ENCODE data around the gene MALAT1. TPM values are rescaled to one million over a fixed set of nuclear protein-coding genes. Genes with fewer than 3 reads are reported as not detected.
A peak's percentile ranks its signal among the peaks of the same experiment; 100 is the strongest.
"Not testable (repeated sequence)": the region's sequence is repeated elsewhere in the genome, so short reads cannot be mapped to it uniquely, and the experiment has no call there.

The MALAT1 gene
- total RNA-seq, 4 donors from 2014 or later = 5,806 to 14,299 (median 7,416) TPM

DNA sequence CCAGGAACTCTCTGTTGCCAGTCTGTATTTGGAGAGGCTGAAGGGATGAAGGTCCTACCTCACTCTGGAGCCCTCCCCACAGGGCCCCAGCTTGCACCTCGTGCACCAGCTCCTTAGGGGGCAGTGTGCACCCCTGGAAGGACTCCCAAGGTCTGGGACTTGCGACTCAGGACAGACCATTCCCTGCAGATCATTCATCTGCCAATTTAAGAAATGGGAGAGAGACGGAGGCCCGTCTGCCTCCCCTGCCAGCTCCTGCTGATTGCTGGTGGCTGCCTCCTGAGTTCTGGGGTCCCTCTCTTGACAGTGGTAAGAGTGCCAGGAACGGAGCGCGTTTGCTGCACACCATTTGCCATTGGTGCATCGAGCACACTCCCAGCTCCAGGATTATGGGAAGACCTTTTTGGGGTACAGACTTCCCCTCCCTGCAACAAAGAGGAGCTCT is 27.4 kb upstream of the MALAT1 start:
- H3K4me3 ChIP-seq (ENCODE audit: low read depth, poor library complexity, severe bottlenecking) = no peak overlapping the region
- peak in 1 of 2 donors; percentile 93 for DNase-seq (ENCODE audit: low spot score in 2 of 2)
- WGBS, 2 donors = 34 to 35% methylated on average over 7 to 8 of the region's 8 CpGs
- TF ChIP-seq, protein P1, sequence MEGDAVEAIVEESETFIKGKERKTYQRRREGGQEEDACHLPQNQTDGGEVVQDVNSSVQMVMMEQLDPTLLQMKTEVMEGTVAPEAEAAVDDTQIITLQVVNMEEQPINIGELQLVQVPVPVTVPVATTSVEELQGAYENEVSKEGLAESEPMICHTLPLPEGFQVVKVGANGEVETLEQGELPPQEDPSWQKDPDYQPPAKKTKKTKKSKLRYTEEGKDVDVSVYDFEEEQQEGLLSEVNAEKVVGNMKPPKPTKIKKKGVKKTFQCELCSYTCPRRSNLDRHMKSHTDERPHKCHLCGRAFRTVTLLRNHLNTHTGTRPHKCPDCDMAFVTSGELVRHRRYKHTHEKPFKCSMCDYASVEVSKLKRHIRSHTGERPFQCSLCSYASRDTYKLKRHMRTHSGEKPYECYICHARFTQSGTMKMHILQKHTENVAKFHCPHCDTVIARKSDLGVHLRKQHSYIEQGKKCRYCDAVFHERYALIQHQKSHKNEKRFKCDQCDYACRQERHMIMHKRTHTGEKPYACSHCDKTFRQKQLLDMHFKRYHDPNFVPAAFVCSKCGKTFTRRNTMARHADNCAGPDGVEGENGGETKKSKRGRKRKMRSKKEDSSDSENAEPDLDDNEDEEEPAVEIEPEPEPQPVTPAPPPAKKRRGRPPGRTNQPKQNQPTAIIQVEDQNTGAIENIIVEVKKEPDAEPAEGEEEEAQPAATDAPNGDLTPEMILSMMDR (IDR thresholded peaks at IDR 0.05) = no peak
- TF ChIP-seq POLR2A (IDR thresholded peaks at IDR 0.05) = no peak
- intact Hi-C loops (cut with DNase I; ENCODE audit: low total_unique reads) = no loop called here

DNA sequence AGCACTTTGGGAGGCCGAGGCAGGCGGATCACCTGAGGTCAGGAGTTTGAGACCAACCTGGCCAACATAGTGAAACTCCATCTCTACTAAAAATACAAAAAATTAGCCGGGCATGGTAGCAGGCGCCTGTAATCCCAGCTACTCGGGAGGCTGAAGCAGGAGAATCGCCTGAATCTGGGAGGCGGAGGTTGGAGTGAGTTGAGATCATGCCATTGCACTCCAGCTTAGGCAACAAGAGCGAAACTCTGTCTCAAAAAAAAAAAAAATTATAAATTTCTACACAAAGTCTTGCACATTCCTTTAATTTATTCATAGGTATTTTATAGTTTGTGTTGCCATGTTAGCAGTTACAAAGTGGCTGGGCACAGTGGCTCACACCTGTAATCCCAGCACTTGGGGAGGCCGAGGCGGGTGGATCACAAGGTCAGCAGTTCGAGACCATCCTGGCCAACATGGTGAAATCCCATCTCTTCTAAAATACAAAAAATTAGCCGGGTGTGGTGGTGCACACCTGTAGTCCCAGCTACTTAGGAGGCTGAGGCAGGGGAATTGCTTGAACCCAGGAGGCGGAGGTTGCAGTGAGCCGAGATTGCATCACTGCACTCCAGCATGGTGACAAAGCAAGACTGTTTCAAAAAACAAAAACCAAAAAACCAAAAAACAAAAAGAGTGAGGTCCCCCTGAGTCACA is 26.1 kb upstream of the MALAT1 start:
- intact Hi-C loops (cut with DNase I; ENCODE audit: low total_unique reads); H3K4me3 ChIP-seq (ENCODE audit: low read depth, poor library complexity, severe bottlenecking): not testable (repeated sequence)
- DNase-seq (ENCODE audit: low spot score in 2 of 2) = peak in 1 of 2 donors; percentile 77
- WGBS, 2 donors = 79 to 81% methylated on average over 14 of the region's 14 CpGs

DNA sequence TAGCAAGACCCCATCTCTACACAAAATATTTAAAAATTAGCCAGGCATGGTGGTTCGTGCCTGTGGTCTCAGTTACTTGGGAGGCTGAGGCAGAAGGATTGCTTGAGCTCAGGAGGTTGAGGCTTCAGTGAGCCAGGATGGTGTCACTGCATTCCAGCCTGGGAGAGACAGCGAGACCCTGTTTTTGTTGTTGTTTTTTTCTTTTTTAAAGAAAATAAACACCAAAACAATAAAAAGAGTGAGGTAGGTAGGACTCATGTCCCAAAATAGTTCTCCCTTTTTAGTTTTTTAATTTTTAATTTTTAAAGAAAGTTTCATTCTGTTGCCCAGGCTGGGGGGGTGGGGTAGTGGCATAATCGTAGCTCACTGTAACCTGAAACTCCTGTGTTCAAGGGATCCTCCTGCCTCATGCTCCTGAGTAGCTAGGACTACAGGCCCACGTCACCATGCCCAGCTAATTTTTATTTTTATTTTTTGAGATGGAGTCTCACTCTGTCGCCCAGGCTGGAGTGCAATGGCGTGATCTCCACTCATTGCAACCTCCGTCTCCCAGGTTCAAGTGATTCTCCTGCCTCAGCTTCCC is 25.5 kb upstream of the MALAT1 start:
- WGBS, 2 donors = 83 to 87% methylated on average over 7 of the region's 7 CpGs
- intact Hi-C loops (cut with DNase I; ENCODE audit: low total_unique reads) = no loop called here
- no peak overlapping the region for H3K4me3 ChIP-seq (ENCODE audit: low read depth, poor library complexity, severe bottlenecking)
- DNase-seq (ENCODE audit: low spot score in 2 of 2) = no peak
- TF ChIP-seq, protein P1 (IDR thresholded peaks at IDR 0.05) = no peak
- no peak for TF ChIP-seq POLR2A (IDR thresholded peaks at IDR 0.05)

DNA sequence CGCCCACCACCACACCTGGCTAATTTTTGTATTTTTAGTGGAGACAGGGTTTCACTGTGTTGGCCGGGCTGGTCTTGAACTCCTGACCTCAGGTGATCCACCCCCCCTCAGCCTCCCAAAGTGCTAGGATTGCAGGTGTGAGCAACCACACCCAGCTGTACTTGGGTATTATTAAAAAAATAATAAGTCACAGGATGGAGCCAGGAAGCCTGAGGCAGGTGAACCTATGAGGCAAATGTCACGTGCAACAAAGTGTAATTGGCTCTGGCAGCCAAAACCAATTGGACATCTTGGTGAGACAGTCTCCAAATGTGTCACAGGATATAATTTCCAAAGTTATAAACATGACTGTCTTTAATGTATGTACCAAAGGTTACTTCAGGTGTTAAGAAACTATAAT is 24.0 kb upstream of the MALAT1 start:
- no peak for TF ChIP-seq POLR2A (IDR thresholded peaks at IDR 0.05)
- TF ChIP-seq, protein P1 (IDR thresholded peaks at IDR 0.05) = no peak
- 68 to 74% methylated on average over 3 of the region's 3 CpGs for WGBS, 2 donors
- H3K4me3 ChIP-seq (ENCODE audit: low read depth, poor library complexity, severe bottlenecking) = no peak overlapping the region
- peak in 1 of 2 donors; percentile 83 for DNase-seq (ENCODE audit: low spot score in 2 of 2)
- intact Hi-C loops (cut with DNase I; ENCODE audit: low total_unique reads) = no loop called here

DNA sequence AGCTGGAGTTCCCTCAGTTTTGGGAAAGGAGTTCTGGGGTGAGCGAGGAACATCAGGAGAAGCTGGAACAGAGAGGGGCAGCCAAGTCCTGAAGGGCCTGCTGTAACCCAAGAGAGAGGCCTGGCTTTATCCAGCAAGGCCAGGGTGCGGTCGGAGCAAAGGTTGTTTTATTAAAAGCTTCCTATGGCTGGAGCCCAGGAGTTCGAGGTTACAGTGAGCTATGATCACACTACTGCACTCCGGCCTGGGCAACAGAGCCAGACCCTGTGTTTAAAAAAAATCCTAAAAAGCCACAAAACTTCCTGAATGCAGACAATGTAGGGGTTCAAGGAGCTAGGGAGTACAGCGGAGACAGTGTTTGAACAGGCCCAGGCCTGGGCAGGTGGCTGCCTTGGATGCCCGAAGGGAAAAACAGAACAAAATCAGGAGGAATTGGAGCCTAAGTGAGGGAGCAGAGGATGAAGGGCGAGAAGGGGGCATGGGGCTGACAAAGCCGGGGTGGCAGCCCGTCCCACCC is 22.2 kb upstream of the MALAT1 start:
- H3K4me3 ChIP-seq (ENCODE audit: low read depth, poor library complexity, severe bottlenecking) = peak overlapping the region; percentile 68
- DNase-seq (ENCODE audit: low spot score in 2 of 2) = peak in 1 of 2 donors; percentile 86
- WGBS, 2 donors = 10 to 13% methylated on average over 10 of the region's 10 CpGs
- no peak for TF ChIP-seq POLR2A (IDR thresholded peaks at IDR 0.05)
- TF ChIP-seq, protein P1 (IDR thresholded peaks at IDR 0.05) = no peak
- intact Hi-C loops (cut with DNase I; ENCODE audit: low total_unique reads) = no loop called here

DNA sequence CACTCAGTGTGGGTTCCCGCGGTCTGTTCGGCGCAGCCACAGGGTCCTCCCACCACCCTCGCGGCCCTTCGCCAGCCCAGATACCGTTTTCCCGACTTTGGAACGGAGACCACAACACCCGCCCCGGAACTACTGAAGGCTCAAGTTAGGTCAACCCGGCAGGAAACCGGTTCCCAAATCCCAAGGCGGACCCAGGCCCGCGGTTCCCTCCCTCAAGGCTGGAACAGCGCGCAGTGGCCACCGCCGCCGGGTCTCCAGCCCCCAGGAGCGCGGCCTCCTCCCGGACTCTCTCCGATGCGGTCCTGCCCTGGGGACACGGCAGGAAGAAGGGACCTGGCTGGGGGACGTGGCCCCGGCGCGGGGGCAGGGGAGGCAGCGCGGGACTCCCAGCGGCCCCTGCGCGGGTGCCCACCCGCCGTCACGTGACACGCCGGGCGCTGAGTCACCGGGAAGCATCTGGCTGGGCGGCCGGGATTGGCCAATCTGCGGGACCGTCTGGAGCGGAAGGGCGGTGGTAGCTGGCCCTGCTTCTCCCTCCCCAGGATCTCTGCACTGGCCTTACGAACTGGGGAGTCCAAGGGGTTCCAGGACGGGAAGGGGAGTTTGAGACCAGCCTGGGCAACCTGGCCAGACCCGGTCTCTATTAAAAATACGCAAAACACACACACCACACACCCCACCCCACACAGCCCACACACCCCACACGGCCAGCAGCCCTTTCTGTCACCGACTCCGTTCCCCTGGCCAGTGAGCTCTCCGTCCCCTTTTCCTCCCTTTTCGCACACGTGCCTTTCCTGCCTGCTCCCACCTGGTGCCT is 21.5 kb upstream of the MALAT1 start:
- TF ChIP-seq, protein P1 (IDR thresholded peaks at IDR 0.05) = no peak
- TF ChIP-seq POLR2A (IDR thresholded peaks at IDR 0.05) = peak in 1 of 2 donors; percentile 89
- WGBS, 2 donors = 0 to 1% methylated on average over 27 to 56 of the region's 60 CpGs
- peak; percentile 95 to 99 for DNase-seq (ENCODE audit: low spot score in 2 of 2)
- intact Hi-C loops (cut with DNase I; ENCODE audit: low total_unique reads) = no loop called here
- H3K4me3 ChIP-seq (ENCODE audit: low read depth, poor library complexity, severe bottlenecking) = peak overlapping the region; percentile 68
